C4-2B (cell line): Measurements from ENCODE around the gene STK17A.

Source experiments
- H3K27ac ChIP-seq: fragments of 450-650 bp; 2 replicates; pipeline ENCODE4 v1.5.1; 2017
- CTCF ChIP-seq: fragments of 450-650 bp; conservative IDR thresholded peaks from 2 replicates; pipeline ENCODE4 v1.5.1; 2017; ENCODE audit warnings: mild to moderate bottlenecking
- ZFX ChIP-seq: fragments of 450-650 bp; IDR thresholded peaks from 2 replicates; pipeline ENCODE4 v1.6.1; 2017

STK17A gene

DNA sequence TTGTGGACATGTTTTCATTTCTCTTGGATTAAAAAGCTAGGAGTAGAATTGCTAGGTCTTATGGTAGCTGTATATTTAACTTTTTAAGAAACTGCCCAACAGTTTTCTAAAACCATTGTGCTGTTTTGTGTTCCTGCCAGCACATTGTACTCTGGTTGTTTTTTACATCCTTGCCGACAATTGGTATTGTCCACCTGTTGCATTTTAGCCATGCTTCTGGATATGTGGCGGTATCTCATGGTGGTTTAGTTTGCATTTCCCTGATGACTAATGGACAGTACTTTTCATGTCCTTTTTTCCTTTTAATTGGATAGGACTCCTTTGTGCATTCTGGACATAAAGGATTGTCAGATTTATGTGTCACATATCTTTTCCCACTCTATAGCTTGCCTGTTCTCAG, 45.5 kb downstream of the STK17A start:
- no peak overlapping the region for H3K27ac ChIP-seq
- TF ChIP-seq CTCF (no peak), ZFX (no peak)

GRCh38 chr7:43629857-43630256, 46.9 kb downstream of the STK17A start:
- TF ChIP-seq ZFX, result no peak
- TF ChIP-seq CTCF, result no peak

DNA sequence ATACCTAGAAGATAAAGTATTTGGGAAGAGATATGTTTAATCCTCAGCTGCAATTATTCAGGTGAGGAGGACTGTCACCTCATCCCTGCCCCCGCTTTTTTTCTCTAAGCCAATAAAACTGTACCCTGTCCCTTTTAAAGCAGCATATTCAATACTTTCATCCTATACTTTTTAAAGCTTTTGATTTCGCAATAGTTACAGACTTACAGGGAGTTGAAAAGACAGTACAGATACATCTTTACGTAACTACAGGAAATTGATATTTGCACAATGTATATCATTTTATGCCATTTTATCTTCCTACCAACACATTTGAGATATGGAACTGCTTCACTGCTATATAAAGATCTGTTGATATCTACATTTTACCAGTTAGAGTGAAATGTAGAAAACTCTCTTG, 47.6 kb downstream of the STK17A start:
- no peak overlapping the region for H3K27ac ChIP-seq
- TF ChIP-seq ZFX (no peak), CTCF (no peak)

More at GRCh38 chr7:43629857-43630256, 46.9 kb downstream of the STK17A start:
- no peak overlapping the region for H3K27ac ChIP-seq

DNA sequence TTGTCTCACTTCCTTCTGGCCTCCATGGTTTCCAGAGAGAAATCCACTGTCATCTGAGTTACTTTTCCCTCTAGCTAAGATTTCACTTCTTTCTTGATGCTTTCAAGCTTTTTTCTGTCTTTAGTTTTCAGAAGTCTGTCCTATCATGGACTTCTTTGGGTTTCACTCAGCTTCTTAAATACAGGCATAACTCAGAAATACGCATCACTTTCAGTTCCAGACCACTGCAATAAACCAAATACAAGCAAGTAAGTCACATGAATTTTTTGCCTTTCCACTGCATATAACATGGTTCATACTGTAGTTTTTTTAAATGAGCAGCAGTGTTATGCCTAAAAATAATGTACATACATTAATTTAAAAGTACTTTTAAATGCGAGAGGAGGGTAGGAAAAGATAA, 48.7 kb downstream of the STK17A start:
- TF ChIP-seq ZFX, result no peak
- TF ChIP-seq CTCF, result no peak
- H3K27ac ChIP-seq, result no peak overlapping the region

GRCh38 chr7:43632746-43633145, 49.8 kb downstream of the STK17A start:
- no peak overlapping the region for H3K27ac ChIP-seq
- TF ChIP-seq ZFX (no peak), CTCF (no peak)

DNA sequence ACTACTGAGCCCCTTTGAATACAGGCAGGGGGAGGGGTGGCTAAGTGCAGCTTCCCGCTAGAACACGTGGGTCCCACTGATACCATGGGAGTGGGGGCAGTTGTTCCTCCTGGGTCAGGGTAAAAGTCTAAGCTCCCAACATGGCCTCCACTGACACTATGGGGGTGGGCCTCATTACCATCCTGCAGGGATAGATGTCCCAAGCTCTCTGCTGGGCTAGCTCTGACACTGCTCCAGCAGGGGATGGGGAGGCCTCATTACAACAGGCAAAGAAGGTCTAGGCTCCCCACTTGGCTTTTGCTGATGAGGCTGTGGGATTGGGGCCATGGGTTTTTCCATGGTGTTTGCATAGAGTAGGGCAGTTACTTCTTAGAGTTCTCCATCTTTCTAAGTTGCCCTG, 51.5 kb downstream of the STK17A start:
- TF ChIP-seq CTCF, result no peak
- no peak for TF ChIP-seq ZFX
- no peak overlapping the region for H3K27ac ChIP-seq

DNA sequence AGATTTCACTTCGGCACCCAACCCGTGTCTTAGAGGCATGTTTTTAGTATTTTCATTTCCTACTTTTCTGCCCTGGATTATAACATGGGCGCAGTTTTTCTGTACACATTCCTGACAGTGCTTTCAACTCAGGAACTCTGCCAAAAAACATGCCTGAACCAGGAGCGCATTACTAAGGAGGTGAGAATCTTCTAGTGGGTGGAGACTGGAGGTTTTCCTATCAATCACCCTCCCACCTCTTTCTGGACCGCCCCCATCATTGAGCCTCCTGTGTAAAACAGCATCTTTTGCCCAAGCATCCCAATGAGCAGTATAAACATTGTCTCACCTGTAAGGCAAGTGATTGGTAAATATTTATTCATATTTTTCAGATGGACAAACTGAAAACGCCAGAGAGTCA, 53.2 kb downstream of the STK17A start:
- no peak overlapping the region for H3K27ac ChIP-seq

More for the DNA sequence above, 53.2 kb downstream of the STK17A start:
- no peak for TF ChIP-seq ZFX
- no peak for TF ChIP-seq CTCF
